Lung microvascular endothelial cell (primary cell): ENCODE data around the gene RAB22A. TPM values are rescaled to one million over a fixed set of nuclear protein-coding genes. Genes with fewer than 3 reads are reported as not detected.
"Not testable (repeated sequence)": the region's sequence is repeated elsewhere in the genome, so short reads cannot be mapped to it uniquely, and the experiment has no call there.

Experiments
- DNase-seq, 2 donors: peaks; one replicate each; pipeline versions ENCODE4 v3.0.0 to v3.0.0-alpha.2; 2010; ENCODE audit warnings: low read depth in 2 of 2
- total RNA-seq: library from RNA; depleted of rRNA; stranded (reverse); fragments of >200 nt; gene quantifications from 2 replicates; pipeline ENCODE4 v1.2.1, GENCODE V29; 2014

Gene RAB22A
- total RNA-seq, 1 donor from 2014 or later: 10.9 TPM

DNA sequence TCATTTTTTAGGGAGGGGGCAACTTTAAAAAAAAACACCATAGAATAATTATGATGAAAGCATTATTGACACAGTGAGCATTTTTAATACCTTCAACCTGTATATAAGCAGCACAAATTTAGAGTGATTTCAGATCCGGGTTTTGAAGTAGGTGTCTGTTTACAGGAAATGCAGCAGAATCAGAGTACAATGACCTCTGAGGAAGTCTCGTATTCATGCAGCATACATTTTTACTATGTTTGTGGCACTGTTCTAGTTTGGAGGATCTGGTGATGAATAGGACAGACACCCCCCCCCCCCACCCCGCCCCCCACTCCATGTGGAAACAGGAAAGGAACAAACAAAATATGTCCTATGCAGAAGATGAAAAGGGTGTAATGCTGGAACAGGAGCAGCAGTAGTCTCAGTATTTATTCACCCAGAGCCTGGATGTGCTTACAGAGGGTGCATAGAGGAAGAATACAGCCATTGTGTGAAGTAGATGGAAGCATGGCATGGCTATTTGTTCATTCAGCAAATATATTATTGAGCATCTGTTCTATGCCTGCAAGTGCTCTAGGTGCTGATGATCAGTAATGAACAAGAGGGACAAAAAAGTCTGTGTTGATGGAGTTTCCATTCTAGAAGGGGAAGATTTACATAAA is 99.2 kb downstream of the RAB22A start:
- DNase-seq: peak; percentile 11 to 42

DNA sequence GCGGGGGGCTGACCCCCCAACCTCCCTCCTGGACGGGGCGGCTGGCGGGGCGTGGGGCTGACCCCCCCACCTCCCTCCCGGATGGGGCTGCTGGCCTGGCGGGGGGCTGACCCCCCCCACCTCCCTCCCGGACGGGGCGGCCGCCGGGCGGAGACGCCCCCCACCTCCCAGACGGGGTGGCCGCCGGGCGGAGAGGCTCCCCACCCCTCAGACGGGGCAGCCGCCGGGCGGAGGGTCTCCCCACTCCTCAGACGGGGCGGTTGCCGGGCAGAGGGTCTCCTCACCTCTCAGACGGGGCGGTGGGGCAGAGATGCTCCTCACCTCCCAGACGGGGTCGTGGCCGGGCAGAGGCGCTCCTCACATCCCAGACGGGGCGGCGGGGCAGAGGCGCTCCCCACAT is 104.7 kb downstream of the RAB22A start:
- DNase-seq: not testable (repeated sequence)

GRCh38 chr20:58414786-58415185 is 105.3 kb downstream of the RAB22A start:
- DNase-seq: not testable (repeated sequence)

DNA sequence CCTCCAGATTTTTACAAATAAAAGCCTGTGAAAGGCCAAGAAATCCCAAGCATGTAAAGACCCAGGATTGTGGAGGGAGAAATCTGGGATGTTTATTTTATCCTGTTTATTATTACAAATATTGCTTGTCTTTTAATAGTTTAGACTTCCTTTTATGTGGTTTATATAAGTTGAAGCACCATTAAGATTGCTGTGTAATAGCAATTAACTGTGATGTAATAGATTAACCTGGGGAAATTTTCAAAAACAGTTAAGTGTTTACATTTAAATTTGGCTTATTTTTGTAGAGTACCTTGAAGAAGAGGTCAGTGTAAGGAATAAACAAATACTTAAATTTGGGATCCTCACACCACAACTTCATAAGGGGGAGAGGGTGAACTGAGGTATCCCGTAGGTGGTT is 106.5 kb downstream of the RAB22A start:
- no peak for DNase-seq

DNA sequence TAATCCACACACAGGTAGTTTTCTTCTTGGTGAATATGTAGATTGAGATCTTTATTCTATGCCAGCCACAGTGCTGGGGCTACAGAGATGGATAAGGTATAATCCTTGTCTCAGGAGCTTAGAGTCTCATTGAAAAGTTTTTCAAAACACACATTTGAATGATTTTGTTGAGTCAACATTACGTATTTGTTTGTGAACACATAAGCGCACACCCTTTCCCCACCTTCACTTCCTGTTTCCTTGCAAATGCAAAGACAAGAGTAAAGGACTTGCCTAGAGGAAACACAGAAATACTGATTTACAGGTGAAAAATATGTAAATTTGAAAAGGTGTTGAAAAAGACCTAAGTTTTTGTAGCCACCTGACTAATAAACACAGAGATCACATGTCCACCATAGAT is 107.3 kb downstream of the RAB22A start:
- peak; percentile 20 to 41 for DNase-seq

Other genes starting within 250 kb of the RAB22A start
- not detected in 2 replicates for gene ANKRD60, start 81.1 kb upstream of the RAB22A start, total RNA-seq
- gene VAPB, start 79.5 kb downstream of the RAB22A start, total RNA-seq: 7.8 and 12.3 TPM in 2 replicates
- under 0.01 TPM in 1 of 2 replicates, not detected in the other for gene APCDD1L, start 205.7 kb downstream of the RAB22A start, total RNA-seq